Right atrium auricular region (tissue), 2 donors: ENCODE measurements around the gene TFF2. TPM values are rescaled to one million over a fixed set of nuclear protein-coding genes. Genes with fewer than 3 reads are reported as not detected.
A peak's percentile ranks its signal among the peaks of the same experiment; 100 is the strongest.

ENCODE experiments used
- DNase-seq: peaks from one replicate; pipeline ENCODE4 v3.0.0-alpha.2; 2019; ENCODE audit warnings: low spot score
- H3K27ac ChIP-seq, 2 donors: fragments of 200-600 bp; sonication (generic); 1 replicate in 1 of 2; 2 replicates in 1 of 2; pipeline ENCODE4 v1.5.1; 2016 to 2019
- H3K27me3 ChIP-seq, 2 donors: fragments of 200-600 bp; sonication (generic); one replicate each; pipeline versions ENCODE4 v1.5.1 to v1.6.0; 2017 to 2019
- H3K36me3 ChIP-seq: fragments of 200-600 bp; sonication (generic); one replicate; pipeline ENCODE4 v1.5.1; 2016
- H3K4me1 ChIP-seq, 2 donors: fragments of 200-600 bp; sonication (generic); one replicate each; pipeline versions ENCODE4 v1.5.1 to v1.6.0; 2017 to 2019
- H3K4me3 ChIP-seq, 2 donors: fragments of 200-600 bp; sonication (generic); 1 replicate in 1 of 2; 2 replicates in 1 of 2; pipeline ENCODE4 v1.5.1; 2017 to 2019; ENCODE audit warnings: mild to moderate bottlenecking in 1 of 2, moderate library complexity in 1 of 2
- H3K9me3 ChIP-seq, 2 donors: fragments of 200-600 bp; sonication (generic); one replicate each; pipeline ENCODE4 v1.5.1; 2019
- CTCF ChIP-seq, 2 donors: fragments of 200-600 bp; sonication (generic); IDR thresholded peaks; one replicate each; pipeline ENCODE4 v1.5.1; 2019; ENCODE audit warnings: antibody characterized with exemption in 2 of 2
- total RNA-seq, 2 donors: library from RNA; depleted of rRNA; stranded (reverse); fragments of >200 nt; gene quantifications; one replicate each; pipeline ENCODE4 v1.1.0, GENCODE V29; 2016

TFF2 gene
- total RNA-seq, 2 donors from 2014 or later: not detected

GRCh38 chr21:42311160-42311559 lies 39.6 kb downstream of the TFF2 start:
- no peaks in the 10 kb centered on the region for H3K9me3 ChIP-seq
- no peaks in the 10 kb centered on the region for H3K27me3 ChIP-seq
- TF ChIP-seq CTCF (IDR thresholded peaks at IDR 0.05): no peak
- no peak for DNase-seq
- H3K4me1 ChIP-seq: peaks cover 0 to 23% of the 10 kb centered on the region in 2 donors
- no peak overlapping the region for H3K4me3 ChIP-seq
- no peaks in the 10 kb centered on the region for H3K36me3 ChIP-seq
- H3K27ac ChIP-seq: no peak overlapping the region

GRCh38 chr21:42310411-42311001 lies 40.3 kb downstream of the TFF2 start:
- no peaks in the 10 kb centered on the region for H3K27me3 ChIP-seq
- DNase-seq: no peak
- H3K4me3 ChIP-seq: no peak overlapping the region
- H3K4me1 ChIP-seq: peaks cover 0 to 23% of the 10 kb centered on the region in 2 donors
- H3K27ac ChIP-seq: no peak overlapping the region
- H3K36me3 ChIP-seq: no peaks in the 10 kb centered on the region
- TF ChIP-seq CTCF (IDR thresholded peaks at IDR 0.05): no peak
- no peaks in the 10 kb centered on the region for H3K9me3 ChIP-seq

- H3K27ac ChIP-seq: no peak overlapping the region
- no peaks in the 10 kb centered on the region for H3K27me3 ChIP-seq
- H3K4me3 ChIP-seq: no peak overlapping the region
- no peak for DNase-seq
- H3K36me3 ChIP-seq: no peaks in the 10 kb centered on the region
- peaks cover 0 to 23% of the 10 kb centered on the region in 2 donors for H3K4me1 ChIP-seq
- TF ChIP-seq CTCF (IDR thresholded peaks at IDR 0.05): peak; percentile 78 to 86
- H3K9me3 ChIP-seq: no peaks in the 10 kb centered on the region
Measured at GRCh38 chr21:42309753-42310213, 41.0 kb downstream of the TFF2 start.

- H3K36me3 ChIP-seq: no peaks in the 10 kb centered on the region
- no peaks in the 10 kb centered on the region for H3K9me3 ChIP-seq
- H3K4me3 ChIP-seq: no peak overlapping the region
- no peak overlapping the region for H3K27ac ChIP-seq
- no peaks in the 10 kb centered on the region for H3K27me3 ChIP-seq
- TF ChIP-seq CTCF (IDR thresholded peaks at IDR 0.05): no peak
- no peak for DNase-seq
- peaks cover 0 to 23% of the 10 kb centered on the region in 2 donors for H3K4me1 ChIP-seq
Measured at GRCh38 chr21:42308914-42309752, 41.7 kb downstream of the TFF2 start.

GRCh38 chr21:42308161-42308913 lies 42.5 kb downstream of the TFF2 start:
- Histone ChIP-seq H3K4me1 (peaks cover 0 to 15% of the 10 kb centered on the region in 2 donors), H3K27ac (no peak overlapping the region), H3K27me3 (no peaks in the 10 kb centered on the region), H3K36me3 (no peaks in the 10 kb centered on the region), H3K9me3 (no peaks in the 10 kb centered on the region), H3K4me3 (no peak overlapping the region)
- no peak for TF ChIP-seq CTCF (IDR thresholded peaks at IDR 0.05)
- DNase-seq: no peak
